Urothelium cell line (cell line): ENCODE measurements around the gene APLN.

Experiments
- DNase-seq: peaks from one replicate; pipeline ENCODE4 v3.0.0; 2011; ENCODE audit warnings: low spot score, mixed read lengths
- FAIRE-seq: peaks from 2 replicates; lab custom pipeline; 2011; peaks lifted over from hg19 to GRCh38; lab: Jason Lieb, UNC

Gene APLN

GRCh38 chrX:129599996-129600395 is 54.8 kb downstream of the APLN start:
- no peak for FAIRE-seq
- DNase-seq = no peak

GRCh38 chrX:129599499-129599898 is 55.3 kb downstream of the APLN start:
- DNase-seq (no peak), FAIRE-seq (no peak)

- FAIRE-seq (no peak), DNase-seq (no peak)
Observed at GRCh38 chrX:129597905-129598304, 56.9 kb downstream of the APLN start.

- no peak for DNase-seq
- FAIRE-seq = no peak
Observed at GRCh38 chrX:129596077-129596476, 58.7 kb downstream of the APLN start.
